ENCODE data around the gene TTLL8. TPM values are rescaled to one million over a fixed set of nuclear protein-coding genes. Genes with fewer than 3 reads are reported as not detected.
"Not testable (repeated sequence)": the region's sequence is repeated elsewhere in the genome, so short reads cannot be mapped to it uniquely, and the experiment has no call there.

Gene TTLL8
- total RNA-seq, 1 experiment from 2014 or later: not detected

DNA sequence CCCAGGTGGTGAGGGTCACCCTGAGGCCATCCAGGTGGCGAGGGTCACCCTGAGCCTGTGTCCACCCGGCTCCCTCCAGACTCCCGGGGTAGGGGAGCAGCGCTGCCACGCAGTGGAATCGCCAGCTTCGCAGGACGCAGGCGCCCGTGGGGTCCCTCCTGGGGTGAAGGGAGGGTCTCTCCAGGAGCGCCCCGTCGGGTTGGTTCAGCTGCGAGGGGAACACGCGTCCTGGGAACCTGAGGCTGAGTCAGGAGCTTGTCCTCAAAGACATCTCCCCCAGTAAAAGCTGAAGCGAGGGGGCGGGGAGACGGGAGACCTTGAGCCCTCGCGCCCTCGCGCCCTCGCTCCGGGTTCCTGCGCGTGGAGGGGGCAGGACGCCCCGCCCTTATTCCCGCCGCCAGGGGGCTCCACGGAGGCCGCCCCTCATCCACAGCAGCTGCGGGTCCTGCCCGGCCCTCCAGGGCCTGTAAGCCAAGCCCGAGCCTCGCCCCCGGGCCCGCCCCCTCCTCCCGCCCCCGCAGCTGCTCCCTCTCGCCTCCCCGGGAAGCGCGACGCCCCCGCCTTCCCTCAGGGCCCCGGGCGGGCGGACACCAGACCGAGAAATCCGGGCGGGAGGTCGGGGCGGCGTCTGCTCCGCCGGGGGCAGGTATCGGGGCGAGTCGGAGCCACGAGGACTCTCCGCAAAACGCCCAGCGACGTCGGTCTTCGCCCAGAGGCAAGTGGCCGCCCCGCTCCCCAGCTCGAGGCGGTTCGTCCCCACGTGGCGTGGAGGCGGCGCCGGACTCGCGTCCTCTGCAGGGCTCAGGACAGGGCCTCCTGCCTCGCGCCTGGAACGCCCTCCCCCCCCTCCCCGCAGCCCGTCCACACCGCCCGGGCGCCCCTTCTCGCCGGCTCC, 74.7 kb downstream of the TTLL8 start:
- H3K27ac ChIP-seq (ENCODE audit: low read depth, low read length): no peak overlapping the region
- H2AFZ ChIP-seq (ENCODE audit: low read depth, low read length, poor library complexity, severe bottlenecking): no peak overlapping the region
- no peak overlapping the region for H3K9ac ChIP-seq (ENCODE audit: low read length)
- POLR2A ChIA-PET: no interaction called here
- H4K20me1 ChIP-seq (ENCODE audit: insufficient read depth): no peaks in the 10 kb centered on the region
- no peaks in the 10 kb centered on the region for H3K79me2 ChIP-seq (ENCODE audit: insufficient read depth, low read length)
- intact Hi-C loops (cut with micrococcal nuclease): no loop called here
- no peaks in the 10 kb centered on the region for H3K36me3 ChIP-seq (ENCODE audit: control insufficient read depth in 1 of 2, insufficient read depth in 2 of 2, low read length in 2 of 2)
- H3K9me3 ChIP-seq (ENCODE audit: control insufficient read depth in 1 of 2, insufficient read depth in 1 of 2, low read depth in 1 of 2, low read length in 2 of 2): 0 out of 4 replicates have a peak, but pooled peaks cover 0 to 5% of the 10 kb centered on the region in 2 experiments
- H3K27me3 ChIP-seq (ENCODE audit: insufficient read depth, low read length): no peaks in the 10 kb centered on the region
- ATAC-seq (no peak), DNase-seq (ENCODE audit: low read depth, low spot score) (no peak)
- CTCF ChIA-PET: no interaction called here
- H3K4me3 ChIP-seq (replicated peaks in 1 of 2; ENCODE audit: low read depth in 1 of 2, low read length in 2 of 2): no peak overlapping the region
- no TSS peak for BruUV-seq (replicated peaks)
- no peak for TF ChIP-seq CBX3 (IDR thresholded peaks at IDR 0.05; ENCODE audit: low read depth)
- TF ChIP-seq, protein P1, sequence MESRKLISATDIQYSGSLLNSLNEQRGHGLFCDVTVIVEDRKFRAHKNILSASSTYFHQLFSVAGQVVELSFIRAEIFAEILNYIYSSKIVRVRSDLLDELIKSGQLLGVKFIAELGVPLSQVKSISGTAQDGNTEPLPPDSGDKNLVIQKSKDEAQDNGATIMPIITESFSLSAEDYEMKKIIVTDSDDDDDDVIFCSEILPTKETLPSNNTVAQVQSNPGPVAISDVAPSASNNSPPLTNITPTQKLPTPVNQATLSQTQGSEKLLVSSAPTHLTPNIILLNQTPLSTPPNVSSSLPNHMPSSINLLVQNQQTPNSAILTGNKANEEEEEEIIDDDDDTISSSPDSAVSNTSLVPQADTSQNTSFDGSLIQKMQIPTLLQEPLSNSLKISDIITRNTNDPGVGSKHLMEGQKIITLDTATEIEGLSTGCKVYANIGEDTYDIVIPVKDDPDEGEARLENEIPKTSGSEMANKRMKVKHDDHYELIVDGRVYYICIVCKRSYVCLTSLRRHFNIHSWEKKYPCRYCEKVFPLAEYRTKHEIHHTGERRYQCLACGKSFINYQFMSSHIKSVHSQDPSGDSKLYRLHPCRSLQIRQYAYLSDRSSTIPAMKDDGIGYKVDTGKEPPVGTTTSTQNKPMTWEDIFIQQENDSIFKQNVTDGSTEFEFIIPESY (IDR thresholded peaks at IDR 0.05; ENCODE audit: extremely low read depth, insufficient replicate concordance, low read length): no peak
- TF ChIP-seq, protein P2, sequence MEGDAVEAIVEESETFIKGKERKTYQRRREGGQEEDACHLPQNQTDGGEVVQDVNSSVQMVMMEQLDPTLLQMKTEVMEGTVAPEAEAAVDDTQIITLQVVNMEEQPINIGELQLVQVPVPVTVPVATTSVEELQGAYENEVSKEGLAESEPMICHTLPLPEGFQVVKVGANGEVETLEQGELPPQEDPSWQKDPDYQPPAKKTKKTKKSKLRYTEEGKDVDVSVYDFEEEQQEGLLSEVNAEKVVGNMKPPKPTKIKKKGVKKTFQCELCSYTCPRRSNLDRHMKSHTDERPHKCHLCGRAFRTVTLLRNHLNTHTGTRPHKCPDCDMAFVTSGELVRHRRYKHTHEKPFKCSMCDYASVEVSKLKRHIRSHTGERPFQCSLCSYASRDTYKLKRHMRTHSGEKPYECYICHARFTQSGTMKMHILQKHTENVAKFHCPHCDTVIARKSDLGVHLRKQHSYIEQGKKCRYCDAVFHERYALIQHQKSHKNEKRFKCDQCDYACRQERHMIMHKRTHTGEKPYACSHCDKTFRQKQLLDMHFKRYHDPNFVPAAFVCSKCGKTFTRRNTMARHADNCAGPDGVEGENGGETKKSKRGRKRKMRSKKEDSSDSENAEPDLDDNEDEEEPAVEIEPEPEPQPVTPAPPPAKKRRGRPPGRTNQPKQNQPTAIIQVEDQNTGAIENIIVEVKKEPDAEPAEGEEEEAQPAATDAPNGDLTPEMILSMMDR (IDR thresholded peaks at IDR 0.05 in 2 of 3, conservative IDR thresholded peaks at IDR 0.05 in 1 of 3; ENCODE audit: borderline replicate concordance in 1 of 3, insufficient read depth in 1 of 3, low read depth in 2 of 3, low read length in 2 of 3): no peak
- no peak for TF ChIP-seq SIN3A (IDR thresholded peaks at IDR 0.05; ENCODE audit: low read depth)
- TF ChIP-seq, protein P3, sequence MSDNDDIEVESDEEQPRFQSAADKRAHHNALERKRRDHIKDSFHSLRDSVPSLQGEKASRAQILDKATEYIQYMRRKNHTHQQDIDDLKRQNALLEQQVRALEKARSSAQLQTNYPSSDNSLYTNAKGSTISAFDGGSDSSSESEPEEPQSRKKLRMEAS (IDR thresholded peaks at IDR 0.05): no peak
- no peak for TF ChIP-seq CEBPB (IDR thresholded peaks at IDR 0.05; ENCODE audit: low read depth)
- no peak for TF ChIP-seq YY1 (IDR thresholded peaks at IDR 0.05; ENCODE audit: extremely low read depth, insufficient replicate concordance, low read depth, low read length)
- no peak for TF ChIP-seq EZH2 (IDR thresholded peaks at IDR 0.05)
- H3K4me2 ChIP-seq (ENCODE audit: low read length): no peak overlapping the region
- H3K9me2 ChIP-seq (ENCODE audit: insufficient read depth): no peaks in the 10 kb centered on the region
- RAD21 ChIA-PET (ENCODE audit: low non-redundant PET in 1 of 2, low total read pairs in 2 of 2, uncharacterized antibody in 2 of 2, unreplicated experiment in 2 of 2): no interaction called here
- no peaks in the 10 kb centered on the region for H3K4me1 ChIP-seq (ENCODE audit: control insufficient read depth in 1 of 2, insufficient read depth in 2 of 2, low read length in 2 of 2)

DNA sequence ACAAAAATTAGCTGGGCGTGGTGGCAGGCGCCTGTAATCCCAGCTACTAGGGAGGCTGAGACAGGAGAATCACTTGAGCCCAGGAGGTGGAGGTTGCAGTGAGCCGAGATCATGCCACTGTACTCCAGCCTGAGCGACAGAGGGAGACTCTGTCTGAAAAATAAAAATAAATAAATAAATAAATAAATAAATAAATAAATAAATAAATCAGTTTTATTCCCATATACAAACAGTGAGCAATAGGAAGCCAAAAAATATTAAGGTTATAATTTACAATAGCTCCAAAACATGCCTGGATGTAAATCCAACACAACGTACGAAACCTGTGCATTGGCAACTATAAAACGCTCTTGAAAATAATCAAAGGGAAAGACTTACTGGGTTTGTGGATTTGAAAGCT, 76.3 kb downstream of the TTLL8 start:
- H3K27ac ChIP-seq (ENCODE audit: low read depth, low read length); H3K4me2 ChIP-seq (ENCODE audit: low read length); POLR2A ChIA-PET; H3K4me1 ChIP-seq (ENCODE audit: control insufficient read depth in 1 of 2, insufficient read depth in 2 of 2, low read length in 2 of 2); H3K4me3 ChIP-seq (replicated peaks in 1 of 2; ENCODE audit: low read depth in 1 of 2, low read length in 2 of 2); H3K79me2 ChIP-seq (ENCODE audit: insufficient read depth, low read length); H3K9me3 ChIP-seq (ENCODE audit: control insufficient read depth in 1 of 2, insufficient read depth in 1 of 2, low read depth in 1 of 2, low read length in 2 of 2); H3K36me3 ChIP-seq (ENCODE audit: control insufficient read depth in 1 of 2, insufficient read depth in 2 of 2, low read length in 2 of 2); H2AFZ ChIP-seq (ENCODE audit: low read depth, low read length, poor library complexity, severe bottlenecking); ATAC-seq; BruUV-seq (replicated peaks); RAD21 ChIA-PET (ENCODE audit: low non-redundant PET in 1 of 2, low total read pairs in 2 of 2, uncharacterized antibody in 2 of 2, unreplicated experiment in 2 of 2); intact Hi-C loops (cut with micrococcal nuclease); H3K9ac ChIP-seq (ENCODE audit: low read length); H3K9me2 ChIP-seq (ENCODE audit: insufficient read depth); CTCF ChIA-PET; H4K20me1 ChIP-seq (ENCODE audit: insufficient read depth); H3K27me3 ChIP-seq (ENCODE audit: insufficient read depth, low read length); DNase-seq (ENCODE audit: low read depth, low spot score): not testable (repeated sequence)

All from HCT116 (cell line).